Left lung (tissue), 10 donors: ENCODE data around the gene EBNA1BP2. TPM values are rescaled to one million over a fixed set of nuclear protein-coding genes. Genes with fewer than 3 reads are reported as not detected.

Experiments
- ATAC-seq: fragments of 200-7000 bp; cut with Tn5 transposase; one replicate; pipeline ENCODE4 v1.9.1; 2020; ENCODE audit warnings: moderate library complexity
- DNase-seq, 4 donors: peaks; one replicate each; pipeline ENCODE4 v3.0.0-alpha.2; 2013 to 2020
- H3K27ac ChIP-seq, 2 donors: fragments of 200-600 bp; sonication (generic) in 1 of 2; one replicate each; pipeline versions ENCODE4 v1.5.0 to v1.8.0; 2020 to 2021
- H3K27me3 ChIP-seq, 2 donors: fragments of 200-600 bp; sonication (generic) in 1 of 2; one replicate each; pipeline versions ENCODE4 v1.5.0 to v1.8.0; 2020 to 2021
- H3K36me3 ChIP-seq, 2 donors: fragments of 200-600 bp; sonication (generic) in 1 of 2; one replicate each; pipeline versions ENCODE4 v1.5.0 to v1.8.0; 2020 to 2021
- H3K4me1 ChIP-seq, 2 donors: fragments of 200-600 bp; one replicate each; pipeline ENCODE4 v1.8.0; 2021
- H3K4me3 ChIP-seq, 2 donors: fragments of 200-600 bp; sonication (generic) in 1 of 2; one replicate each; pipeline versions ENCODE4 v1.5.0 to v1.8.0; 2020 to 2021; ENCODE audit warnings: mild to moderate bottlenecking in 1 of 2
- H3K9me3 ChIP-seq, 2 donors: fragments of 200-600 bp; sonication (generic) in 1 of 2; one replicate each; pipeline versions ENCODE4 v1.5.0 to v1.8.0; 2020 to 2021
- intact Hi-C, 2 donors: fragments of 100-400 bp; cut with DNase I; formaldehyde crosslinking; loops; one replicate each; pipeline versions ENCODE4 v1.11.2 to v1.14.2; 2022
- polyA plus RNA-seq, 6 donors: library from polyadenylated mRNA; unstranded; fragments of 120-200 nt; gene quantifications; one replicate each; pipeline ENCODE4 v1.2.1, GENCODE V29; 2013; ENCODE audit not compliant: insufficient read length in 6 of 6
- total RNA-seq, 2 donors: library from RNA; stranded (reverse); fragmentation: NEBNext Ultra II Directional; extraction: Animal tissue kit (Norgen Biotek cat#: 25700); gene quantifications; one replicate each; pipeline ENCODE4 v1.2.1, GENCODE V29; 2021
- TF ChIP-seq, protein P1 (sequence below), 2 donors: fragments of 200-600 bp; sonication (generic) in 1 of 2; IDR thresholded peaks; one replicate each; pipeline versions ENCODE4 v1.5.0 to v1.8.0; 2021; ENCODE audit warnings: antibody characterized with exemption in 2 of 2
- donor health status: DM: no; HTN: yes; CAD: no.
- donor health status: DM: no; HTN: no; CAD: no.

EBNA1BP2 gene
- total and polyA plus RNA-seq, 8 donors: 32.1 to 55.1 (median 51.2) TPM

DNA sequence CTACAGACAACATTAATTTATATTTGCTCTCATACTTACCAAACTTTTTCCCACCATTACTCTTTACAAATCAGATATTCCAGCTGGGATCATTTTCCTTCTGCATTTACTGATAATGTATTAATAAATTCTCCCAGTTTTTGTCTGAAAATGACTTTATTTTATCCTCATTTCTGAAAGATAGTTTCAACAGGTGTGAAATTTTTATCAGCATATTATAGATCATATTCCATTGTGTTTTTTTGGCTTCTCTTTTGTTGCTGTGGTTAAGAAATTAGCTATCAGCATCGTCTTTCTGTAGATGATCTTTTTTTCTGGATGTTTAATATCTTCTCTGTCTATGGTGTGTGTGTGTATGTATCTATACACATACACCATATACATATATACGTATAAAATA, 2.8 kb upstream of the EBNA1BP2 start:
- ATAC-seq (no peak), DNase-seq (no peak)
- no peaks in the 10 kb centered on the region for H3K9me3 ChIP-seq
- peaks cover 0 to 9% of the 10 kb centered on the region in 2 donors for H3K27me3 ChIP-seq
- H3K4me1 ChIP-seq: peaks cover 5 to 23% of the 10 kb centered on the region in 2 donors
- intact Hi-C loops: no loop called here
- H3K4me3 ChIP-seq: no peak overlapping the region
- TF ChIP-seq, protein P1, sequence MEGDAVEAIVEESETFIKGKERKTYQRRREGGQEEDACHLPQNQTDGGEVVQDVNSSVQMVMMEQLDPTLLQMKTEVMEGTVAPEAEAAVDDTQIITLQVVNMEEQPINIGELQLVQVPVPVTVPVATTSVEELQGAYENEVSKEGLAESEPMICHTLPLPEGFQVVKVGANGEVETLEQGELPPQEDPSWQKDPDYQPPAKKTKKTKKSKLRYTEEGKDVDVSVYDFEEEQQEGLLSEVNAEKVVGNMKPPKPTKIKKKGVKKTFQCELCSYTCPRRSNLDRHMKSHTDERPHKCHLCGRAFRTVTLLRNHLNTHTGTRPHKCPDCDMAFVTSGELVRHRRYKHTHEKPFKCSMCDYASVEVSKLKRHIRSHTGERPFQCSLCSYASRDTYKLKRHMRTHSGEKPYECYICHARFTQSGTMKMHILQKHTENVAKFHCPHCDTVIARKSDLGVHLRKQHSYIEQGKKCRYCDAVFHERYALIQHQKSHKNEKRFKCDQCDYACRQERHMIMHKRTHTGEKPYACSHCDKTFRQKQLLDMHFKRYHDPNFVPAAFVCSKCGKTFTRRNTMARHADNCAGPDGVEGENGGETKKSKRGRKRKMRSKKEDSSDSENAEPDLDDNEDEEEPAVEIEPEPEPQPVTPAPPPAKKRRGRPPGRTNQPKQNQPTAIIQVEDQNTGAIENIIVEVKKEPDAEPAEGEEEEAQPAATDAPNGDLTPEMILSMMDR (IDR thresholded peaks at IDR 0.05): no peak
- no peak overlapping the region for H3K27ac ChIP-seq
- H3K36me3 ChIP-seq: peaks cover 0 to 7% of the 10 kb centered on the region in 2 donors

DNA sequence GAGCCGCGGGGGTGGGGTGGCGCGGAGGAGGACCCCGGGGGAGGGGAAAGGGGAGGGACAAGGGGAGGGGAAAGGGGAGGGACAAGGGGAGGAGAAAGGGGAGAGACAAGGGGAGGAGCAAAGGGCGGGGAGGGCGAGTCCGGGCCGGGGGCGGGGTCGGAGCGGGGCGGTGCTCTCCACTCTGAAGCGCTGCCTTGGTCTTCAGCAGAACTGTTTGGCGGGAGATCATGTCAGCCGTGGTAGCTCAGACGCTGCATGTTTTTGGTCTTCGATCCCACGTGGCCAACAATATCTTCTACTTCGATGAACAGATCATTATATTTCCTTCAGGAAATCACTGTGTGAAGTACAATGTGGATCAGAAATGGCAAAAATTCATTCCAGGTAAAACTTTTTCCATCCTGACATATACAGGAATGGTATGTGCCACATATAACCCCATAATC, 460 bp upstream of the EBNA1BP2 start:
- Histone ChIP-seq H3K27ac (peak overlapping the region in 1 of 2 donors; percentile 59), H3K4me3 (peak overlapping the region; percentile 91 to 96), H3K4me1 (peaks cover 5 to 23% of the 10 kb centered on the region in 2 donors), H3K36me3 (peaks cover 0 to 30% of the 10 kb centered on the region in 2 donors), H3K27me3 (peaks cover 0 to 9% of the 10 kb centered on the region in 2 donors), H3K9me3 (no peaks in the 10 kb centered on the region)
- TF ChIP-seq, protein P1 (IDR thresholded peaks at IDR 0.05): no peak
- intact Hi-C loops: no loop called here
- peak; percentile 98 for ATAC-seq
- DNase-seq: peak in 3 of 4 donors; percentile 89 to 91 (median 90)

DNA sequence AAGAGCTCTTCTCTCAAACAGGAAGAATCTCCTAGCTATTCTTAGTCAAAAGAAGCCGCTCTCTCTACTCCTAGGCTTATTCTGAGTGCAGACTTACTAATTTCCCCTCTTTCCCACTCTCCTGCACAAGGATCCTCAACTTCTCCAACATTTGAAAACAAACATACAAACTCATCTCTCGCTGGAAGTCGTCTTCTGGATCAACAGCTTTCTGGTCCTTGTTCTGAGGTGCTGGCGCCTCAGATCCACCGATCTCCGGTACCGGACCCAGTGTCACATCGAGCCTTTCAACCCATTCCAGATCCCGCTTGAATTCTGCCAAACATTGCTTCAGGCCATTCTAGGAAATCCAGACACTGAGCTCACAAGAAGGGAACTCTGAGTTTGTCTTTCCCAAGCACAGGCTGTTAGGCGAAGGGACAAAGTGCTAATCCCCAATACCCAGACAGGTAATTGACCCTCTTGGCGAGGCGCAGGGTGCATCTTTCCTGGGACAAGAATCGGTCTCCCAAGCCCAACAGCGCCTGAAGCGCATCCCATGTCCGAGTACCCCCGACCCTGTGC, 696 bp downstream of the EBNA1BP2 start:
- ATAC-seq (no peak), DNase-seq (no peak)
- Histone ChIP-seq H3K4me1 (peaks cover 5 to 23% of the 10 kb centered on the region in 2 donors), H3K9me3 (no peaks in the 10 kb centered on the region), H3K27ac (peak overlapping the region in 1 of 2 donors; percentile 59), H3K27me3 (no peaks in the 10 kb centered on the region), H3K36me3 (peaks cover 0 to 42% of the 10 kb centered on the region in 2 donors), H3K4me3 (peak overlapping the region; percentile 91 to 96)
- TF ChIP-seq, protein P1 (IDR thresholded peaks at IDR 0.05): no peak
- intact Hi-C loops: no loop called here

DNA sequence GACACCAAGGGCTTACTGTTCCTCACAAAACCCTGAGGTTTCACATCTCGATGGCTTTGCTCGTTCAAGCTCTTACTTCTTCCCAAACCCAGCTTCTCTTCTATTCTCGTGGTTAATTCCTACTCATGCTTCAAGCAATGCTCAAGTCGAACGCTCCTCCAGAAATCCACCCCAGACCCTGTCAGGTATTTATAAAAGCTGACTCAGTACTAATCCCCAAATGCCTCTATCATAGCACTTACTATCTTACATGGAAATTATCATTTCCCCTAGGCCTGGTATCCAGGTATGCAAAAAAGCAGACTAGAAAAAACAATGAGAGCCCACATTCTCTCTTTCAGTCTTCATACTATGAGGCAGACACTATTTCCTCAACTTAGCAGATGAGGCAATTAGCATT, 6.3 kb downstream of the EBNA1BP2 start:
- Histone ChIP-seq H3K36me3 (peaks cover 0 to 77% of the 10 kb centered on the region in 2 donors), H3K27ac (no peak overlapping the region), H3K4me3 (no peak overlapping the region), H3K27me3 (no peaks in the 10 kb centered on the region), H3K9me3 (no peaks in the 10 kb centered on the region), H3K4me1 (peaks cover 0 to 6% of the 10 kb centered on the region in 2 donors)
- intact Hi-C loops: no loop called here
- TF ChIP-seq, protein P1 (IDR thresholded peaks at IDR 0.05): no peak
- ATAC-seq: no peak
- no peak for DNase-seq

DNA sequence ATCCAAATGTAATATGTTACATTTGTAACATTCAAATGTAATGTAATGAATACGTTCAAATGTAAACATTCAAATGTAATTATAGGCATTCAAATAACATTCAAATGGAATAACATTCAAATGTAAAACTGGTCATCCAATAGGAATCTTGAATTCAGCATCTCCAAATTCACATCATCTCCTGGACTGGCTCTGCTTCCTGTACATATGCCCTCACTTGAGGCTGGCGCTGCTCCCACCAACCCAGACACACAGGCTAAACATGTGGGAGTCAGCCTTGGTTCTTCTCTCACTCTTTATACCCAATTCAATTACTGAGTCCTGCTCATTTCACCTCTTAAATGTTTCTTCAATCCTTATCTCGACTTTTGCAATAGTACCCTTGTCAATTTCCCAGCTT, 6.9 kb downstream of the EBNA1BP2 start:
- ATAC-seq (no peak), DNase-seq (no peak)
- TF ChIP-seq, protein P1 (IDR thresholded peaks at IDR 0.05): no peak
- H3K27ac ChIP-seq: no peak overlapping the region
- intact Hi-C loops: no loop called here
- peaks cover 0 to 73% of the 10 kb centered on the region in 2 donors for H3K36me3 ChIP-seq
- no peaks in the 10 kb centered on the region for H3K9me3 ChIP-seq
- no peaks in the 10 kb centered on the region for H3K27me3 ChIP-seq
- H3K4me1 ChIP-seq: no peaks in the 10 kb centered on the region
- H3K4me3 ChIP-seq: no peak overlapping the region
